GM21717 (cell line): ENCODE results near the gene RNF14.

Experiments
- ATAC-seq: cut with Tn5 transposase; IDR thresholded peaks from one replicate; pipeline ENCODE4 v1.9.1; 2021; ENCODE audit warnings: mild to moderate bottlenecking, moderate library complexity; ENCODE audit not compliant: unreplicated experiment

The RNF14 gene

GRCh38 chr5:141973871-141974595 lies 5.1 kb downstream of the RNF14 start:
- ATAC-seq: no peak

GRCh38 chr5:141976176-141976575 lies 7.3 kb downstream of the RNF14 start:
- ATAC-seq: no peak

GRCh38 chr5:141978389-141978788 lies 9.5 kb downstream of the RNF14 start:
- no peak for ATAC-seq

- ATAC-seq: no peak
Measured at GRCh38 chr5:141982626-141983025, 13.7 kb downstream of the RNF14 start.

- no peak for ATAC-seq
Measured at GRCh38 chr5:141986072-141986471, 17.2 kb downstream of the RNF14 start.

GRCh38 chr5:141989720-141990119 lies 20.8 kb downstream of the RNF14 start:
- no peak for ATAC-seq

GRCh38 chr5:141992349-141992963 lies 23.6 kb downstream of the RNF14 start:
- no peak for ATAC-seq

GRCh38 chr5:141994511-141995136 lies 25.7 kb downstream of the RNF14 start:
- no peak for ATAC-seq

GRCh38 chr5:141995656-141996055 lies 26.8 kb downstream of the RNF14 start:
- ATAC-seq: no peak

GRCh38 chr5:141997358-141997960 lies 28.6 kb downstream of the RNF14 start:
- ATAC-seq: no peak

GRCh38 chr5:142000173-142000572 lies 31.3 kb downstream of the RNF14 start:
- no peak for ATAC-seq

- no peak for ATAC-seq
Measured at GRCh38 chr5:142000704-142001484, 32.0 kb downstream of the RNF14 start.

- no peak for ATAC-seq
Measured at GRCh38 chr5:142003266-142003800, 34.4 kb downstream of the RNF14 start.

GRCh38 chr5:142006363-142007236 lies 37.7 kb downstream of the RNF14 start:
- peak; percentile 68 for ATAC-seq

GRCh38 chr5:142007237-142007544 lies 38.3 kb downstream of the RNF14 start:
- peak; percentile 5 for ATAC-seq

GRCh38 chr5:142008813-142009212 lies 39.9 kb downstream of the RNF14 start:
- no peak for ATAC-seq

- ATAC-seq: no peak
Measured at GRCh38 chr5:142009886-142010285, 41.0 kb downstream of the RNF14 start.

GRCh38 chr5:142011572-142012185 lies 42.8 kb downstream of the RNF14 start:
- no peak for ATAC-seq

GRCh38 chr5:142012186-142012785 lies 43.4 kb downstream of the RNF14 start:
- no peak for ATAC-seq
